SK-N-SH (cell line): ENCODE data around the gene CSH2. TPM values are rescaled to one million over a fixed set of nuclear protein-coding genes. Genes with fewer than 3 reads are reported as not detected.
"Not testable (repeated sequence)": the region's sequence is repeated elsewhere in the genome, so short reads cannot be mapped to it uniquely, and the experiment has no call there.

Experiments used
- CTCF ChIA-PET: fragments of 300-600, 350-600 bp; formaldehyde crosslinking; extraction: SDS; loops from one replicate; lab custom pipeline; 2021; lab: Yijun Ruan, JAX
- POLR2A ChIA-PET: fragments of 350-600 bp; sonication (Branson Sonifier 250); formaldehyde crosslinking; extraction: SDS; loops from one replicate; lab custom pipeline; 2020; ENCODE audit warnings: antibody characterized with exemption, inconsistent platforms; lab: Yijun Ruan, JAX
- DNase-seq: peaks from one replicate; pipeline ENCODE4 v3.0.0; 2012
- H2AFZ ChIP-seq: fragments of 200-600 bp; sonication (generic); 2 replicates; pipeline ENCODE4 v1.8.1; 2016; ENCODE audit warnings: antibody characterized with exemption, mild to moderate bottlenecking, low read depth
- H3F3A ChIP-seq: fragments of 200-600 bp; sonication (generic); replicated peaks from 2 replicates; pipeline ENCODE3; 2016; ENCODE audit warnings: antibody characterized with exemption, mild to moderate bottlenecking; ENCODE audit not compliant: insufficient read depth
- H3K27ac ChIP-seq, 2 experiments: fragments of 200-500 bp in 1 of 2; fragments of 200-600 bp in 1 of 2; sonication (Bioruptor generic) in 1 of 2; sonication (generic), shearing (Covaris generic) in 1 of 2; 2 replicates each; pipeline versions ENCODE4 v1.5.1 to v1.6.1; 2014 to 2016; ENCODE audit warnings: low read depth in 2 of 2, inconsistent platforms in 1 of 2, low read length in 1 of 2, mild to moderate bottlenecking in 1 of 2, mixed read lengths in 1 of 2
- H3K27me3 ChIP-seq: fragments of 200-600 bp; sonication (generic), shearing (Covaris generic); 2 replicates; pipeline ENCODE4 v1.6.1; 2016; ENCODE audit warnings: mixed run types; ENCODE audit not compliant: insufficient read depth
- H3K36me3 ChIP-seq, 2 experiments: fragments of 200-500 bp in 1 of 2; fragments of 200-600 bp in 1 of 2; sonication (Bioruptor generic) in 1 of 2; sonication (generic) in 1 of 2; replicated peaks in 1 of 2; 2 replicates each; pipeline versions ENCODE3 to v1.5.1; 2014 to 2016; ENCODE audit warnings: low read length in 1 of 2, mild to moderate bottlenecking in 1 of 2; ENCODE audit not compliant: insufficient read depth in 2 of 2, control insufficient read depth in 1 of 2
- H3K4me1 ChIP-seq, 2 experiments: fragments of 200-500 bp in 1 of 2; fragments of 200-600 bp in 1 of 2; sonication (Bioruptor generic) in 1 of 2; sonication (generic), shearing (Covaris generic) in 1 of 2; 2 replicates each; pipeline versions ENCODE4 v1.5.1 to v1.6.1; 2014 to 2016; ENCODE audit warnings: low read depth in 1 of 2, low read length in 1 of 2, mixed run types in 1 of 2; ENCODE audit not compliant: insufficient read depth in 2 of 2, control insufficient read depth in 1 of 2
- H3K4me2 ChIP-seq: fragments of 200-600 bp; sonication (generic), shearing (Covaris generic); 2 replicates; pipeline ENCODE4 v1.6.1; 2017; ENCODE audit warnings: mixed run types
- H3K4me3 ChIP-seq, 2 experiments: fragments of 200-500 bp in 1 of 2; fragments of 200-600 bp in 1 of 2; sonication (Bioruptor generic) in 1 of 2; sonication (generic), shearing (Covaris generic) in 1 of 2; 2 replicates each; pipeline versions ENCODE4 v1.5.1 to v1.8.1; 2014 to 2016; ENCODE audit warnings: low read depth in 2 of 2, inconsistent platforms in 1 of 2, low read length in 1 of 2, mild to moderate bottlenecking in 1 of 2, mixed read lengths in 1 of 2, moderate library complexity in 1 of 2
- H3K79me2 ChIP-seq: fragments of 200-600 bp; sonication (generic); 2 replicates; pipeline ENCODE4 v1.8.1; 2017; ENCODE audit warnings: mild to moderate bottlenecking; ENCODE audit not compliant: insufficient read depth
- H3K9ac ChIP-seq: fragments of 200-600 bp; sonication (generic); 2 replicates; pipeline ENCODE4 v1.6.1; 2017; ENCODE audit warnings: mixed run types
- H3K9me2 ChIP-seq: fragments of 200-600 bp; sonication (generic); 2 replicates; pipeline ENCODE4 v1.6.1; 2017; ENCODE audit warnings: mixed run types
- H3K9me3 ChIP-seq: fragments of 200-600 bp; sonication (generic); 2 replicates; pipeline ENCODE4 v1.6.1; 2017; ENCODE audit warnings: mixed run types, mild to moderate bottlenecking, moderate library complexity
- H4K20me1 ChIP-seq: fragments of 200-600 bp; sonication (generic); 2 replicates; pipeline ENCODE4 v1.6.1; 2017; ENCODE audit warnings: mild to moderate bottlenecking, mixed run types; ENCODE audit not compliant: insufficient read depth
- WGBS: methylation state at CpG from one replicate; pipeline ENCODE4 v1.1.6; 2017; ENCODE audit warnings: low lambda C conversion rate; 5-methylcytosine and 5-hydroxymethylcytosine counted together
- polyA plus RNA-seq, 3 experiments: library from polyadenylated mRNA; depleted of rRNA; stranded (reverse); fragments of >200 nt; gene quantifications; 2 replicates each; pipeline ENCODE4 v1.2.3, GENCODE V29; 2012

Gene CSH2
- polyA plus RNA-seq, 1 of the 3 experiments (the other 2 are of a cell fraction), result not detected

DNA sequence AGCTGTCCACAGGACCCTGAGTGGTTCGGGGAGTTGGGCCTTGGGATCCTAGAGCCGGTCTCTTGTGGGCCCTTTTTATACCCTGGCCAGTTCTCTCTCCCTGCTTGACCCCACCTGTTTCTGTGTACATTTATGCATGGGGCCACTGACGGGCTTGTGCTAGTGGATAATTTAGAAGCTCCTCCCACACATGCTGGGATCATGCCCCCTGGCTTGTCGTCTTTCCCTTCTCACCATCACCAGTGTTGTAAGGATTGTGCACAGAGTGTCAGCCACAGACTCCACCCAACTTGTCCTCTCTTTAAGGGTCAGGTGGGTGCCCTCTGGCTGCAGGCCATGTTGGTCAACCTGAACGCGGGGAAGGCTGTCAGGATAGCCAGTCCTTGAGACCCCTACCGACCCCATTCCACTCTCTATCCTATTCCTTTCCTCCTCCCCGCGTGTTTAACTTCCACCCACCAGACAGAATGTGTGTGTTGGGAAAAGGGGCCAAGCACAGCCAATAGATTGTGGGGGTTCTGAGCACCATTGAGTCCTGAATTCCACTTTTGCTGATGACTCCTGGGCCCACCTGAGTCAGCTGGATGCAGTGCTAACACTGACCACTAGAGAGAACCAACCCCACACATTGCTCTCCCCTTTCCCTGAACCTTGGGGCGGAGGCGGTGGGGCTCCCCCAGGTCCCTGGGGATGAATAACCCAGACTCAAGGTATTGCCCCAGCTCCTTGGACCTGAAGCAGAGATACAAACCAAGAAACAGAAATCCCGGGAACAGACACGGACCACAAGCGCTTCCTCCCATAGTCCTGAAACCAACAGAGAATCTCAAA, 23.3 kb upstream of the CSH2 start, which contains the start of gene CSH1:
Gene CSH1 (minus strand): TSS at position 51 of the 831 bp plus-strand sequence. CDS start 63 bp downstream, outside the sequence.
- H3K4me2 ChIP-seq, DNase-seq, H3K4me1 ChIP-seq, CTCF ChIA-PET, H3F3A ChIP-seq, H3K79me2 ChIP-seq, H3K27ac ChIP-seq, H4K20me1 ChIP-seq, H3K9ac ChIP-seq, H2AFZ ChIP-seq, H3K9me3 ChIP-seq, H3K9me2 ChIP-seq, H3K27me3 ChIP-seq, H3K36me3 ChIP-seq, H3K4me3 ChIP-seq, POLR2A ChIA-PET: not testable (repeated sequence)
- WGBS, result 77% methylated on average over 5 of the region's 14 CpGs

GRCh38 chr17:63894821-63895220, 21.3 kb upstream of the CSH2 start:
- H4K20me1 ChIP-seq, H3K27me3 ChIP-seq, H3K36me3 ChIP-seq, POLR2A ChIA-PET, CTCF ChIA-PET, H3K27ac ChIP-seq, H3K4me3 ChIP-seq, H2AFZ ChIP-seq, H3K4me2 ChIP-seq, H3K79me2 ChIP-seq, H3F3A ChIP-seq, DNase-seq, H3K9ac ChIP-seq, H3K9me3 ChIP-seq, H3K4me1 ChIP-seq, H3K9me2 ChIP-seq: not testable (repeated sequence)
- 56% methylated on average over 3 of the region's 10 CpGs for WGBS

GRCh38 chr17:63894021-63894420, 20.5 kb upstream of the CSH2 start:
- H3K27me3 ChIP-seq, H2AFZ ChIP-seq, H3K9ac ChIP-seq, H3K36me3 ChIP-seq, H3F3A ChIP-seq, POLR2A ChIA-PET, H3K4me2 ChIP-seq, H3K27ac ChIP-seq, DNase-seq, H3K4me1 ChIP-seq, H4K20me1 ChIP-seq, H3K79me2 ChIP-seq, H3K9me2 ChIP-seq, H3K9me3 ChIP-seq, H3K4me3 ChIP-seq: not testable (repeated sequence)
- 60% methylated on average over 2 of the region's 3 CpGs for WGBS
- CTCF ChIA-PET, result interaction anchor here (1.2 kb wide), 1 partner anchor 135 kb away, joined by 3 read pairs; no protein-coding TSS in a partner anchor

DNA sequence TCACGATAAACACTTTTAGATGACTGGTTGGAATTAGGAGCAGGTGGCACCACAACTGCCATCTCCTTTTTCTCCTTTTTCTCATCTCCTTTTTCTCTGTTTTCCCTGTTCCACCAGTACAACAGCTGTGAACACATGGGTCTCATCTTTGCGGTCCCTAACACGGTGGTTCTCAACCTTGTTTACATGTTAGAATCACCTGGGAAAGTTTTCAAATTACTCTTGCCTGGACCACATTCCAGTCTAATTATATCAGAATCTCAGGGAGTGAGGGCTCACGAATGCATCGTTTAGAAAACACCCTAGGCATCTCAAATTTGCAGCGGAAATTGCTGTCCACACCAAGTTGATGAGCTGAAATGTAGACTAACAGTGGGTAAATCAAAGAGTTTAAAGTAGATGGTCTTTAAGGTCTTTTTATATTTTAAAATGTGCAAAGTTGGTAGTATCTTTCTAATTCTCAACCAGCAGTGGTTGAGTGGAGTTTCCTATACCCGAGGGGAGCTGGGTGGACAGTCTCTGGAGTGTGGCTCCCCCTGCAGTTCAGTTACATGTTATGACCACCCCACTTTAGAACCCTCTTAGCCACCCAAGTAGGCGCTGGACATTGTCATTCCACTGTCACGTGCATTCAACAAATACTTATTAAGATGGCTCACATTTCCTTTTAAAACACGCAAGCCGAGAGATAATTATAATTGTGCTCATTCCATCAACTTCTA, 19.0 kb upstream of the CSH2 start:
- H3K4me1 ChIP-seq, H3K4me2 ChIP-seq, H3F3A ChIP-seq, H3K9me3 ChIP-seq, H3K9ac ChIP-seq, H2AFZ ChIP-seq, H4K20me1 ChIP-seq, H3K9me2 ChIP-seq, POLR2A ChIA-PET, H3K4me3 ChIP-seq, H3K27me3 ChIP-seq, H3K36me3 ChIP-seq, H3K27ac ChIP-seq, DNase-seq, H3K79me2 ChIP-seq: not testable (repeated sequence)
- 79% methylated on average over 11 of the region's 11 CpGs for WGBS
- CTCF ChIA-PET, result interaction anchor here (1.1 to 1.4 kb wide), 3 partner anchors 18 to 136 kb away, joined by 3 read pairs; partner anchors contain the start of gene CSHL1
